ENCODE measurements around the gene ADCY5.
"Not testable (repeated sequence)": the region's sequence is repeated elsewhere in the genome, so short reads cannot be mapped to it uniquely, and the experiment has no call there.

Gene ADCY5

GRCh38 chr3:123283074-123283473 is 165.8 kb downstream of the ADCY5 start:
- DNase-seq: no peak

- DNase-seq: no peak
These were observed 166.4 kb downstream of the ADCY5 start for GRCh38 chr3:123282461-123282860.

- DNase-seq: no peak
These were observed 167.0 kb downstream of the ADCY5 start for GRCh38 chr3:123281929-123282328.

GRCh38 chr3:123281406-123281805 is 167.5 kb downstream of the ADCY5 start:
- no peak for DNase-seq

GRCh38 chr3:123279121-123279520 is 169.8 kb downstream of the ADCY5 start:
- no peak for DNase-seq

- no peak for DNase-seq
These were observed 170.4 kb downstream of the ADCY5 start for GRCh38 chr3:123278446-123278845.

GRCh38 chr3:123277106-123277505 is 171.8 kb downstream of the ADCY5 start:
- no peak for DNase-seq

- no peak for DNase-seq
These were observed 172.4 kb downstream of the ADCY5 start for GRCh38 chr3:123276346-123277006.

GRCh38 chr3:123275691-123276090 is 173.2 kb downstream of the ADCY5 start:
- no peak for DNase-seq

GRCh38 chr3:123272547-123272946 is 176.3 kb downstream of the ADCY5 start:
- no peak for DNase-seq

GRCh38 chr3:123271466-123272159 is 177.3 kb downstream of the ADCY5 start:
- no peak for DNase-seq

GRCh38 chr3:123270818-123271217 is 178.1 kb downstream of the ADCY5 start:
- no peak for DNase-seq

- DNase-seq: no peak
These were observed 181.1 kb downstream of the ADCY5 start for GRCh38 chr3:123267821-123268220.

- DNase-seq: no peak
These were observed 184.9 kb downstream of the ADCY5 start for GRCh38 chr3:123263941-123264340.

- DNase-seq: no peak
These were observed 186.0 kb downstream of the ADCY5 start for GRCh38 chr3:123262868-123263267.

- DNase-seq: no peak
These were observed 186.7 kb downstream of the ADCY5 start for GRCh38 chr3:123262226-123262625.

- DNase-seq: no peak
These were observed 187.2 kb downstream of the ADCY5 start for GRCh38 chr3:123261666-123262065.

GRCh38 chr3:123258811-123259420 is 190.0 kb downstream of the ADCY5 start:
- peak; percentile 80 for DNase-seq

- no peak for DNase-seq
These were observed 190.5 kb downstream of the ADCY5 start for GRCh38 chr3:123258359-123258758.

GRCh38 chr3:123256256-123256655 is 192.6 kb downstream of the ADCY5 start:
- no peak for DNase-seq

- no peak for DNase-seq
These were observed 202.0 kb downstream of the ADCY5 start for GRCh38 chr3:123246866-123247265.

- DNase-seq: peak; percentile 34
These were observed 204.8 kb downstream of the ADCY5 start for GRCh38 chr3:123244128-123244527.

GRCh38 chr3:123239756-123240155 is 209.1 kb downstream of the ADCY5 start:
- DNase-seq: no peak

- DNase-seq: not testable (repeated sequence)
These were observed 209.7 kb downstream of the ADCY5 start for GRCh38 chr3:123239186-123239585.

Measured in COR-L47 (cell line).